ENCODE results near the gene H1-8. TPM values are rescaled to one million over a fixed set of nuclear protein-coding genes. Genes with fewer than 3 reads are reported as not detected.

H1-8 gene
- total RNA-seq, 1 experiment from 2014 or later = not detected

- Histone ChIP-seq H3K27me3 (ENCODE audit: insufficient read depth, low read length) (no peaks in the 10 kb centered on the region), H3K9me3 (ENCODE audit: control insufficient read depth in 1 of 2, insufficient read depth in 1 of 2, low read depth in 1 of 2, low read length in 2 of 2) (no peaks in the 10 kb centered on the region), H3K79me2 (ENCODE audit: insufficient read depth, low read length) (no peaks in the 10 kb centered on the region), H3K4me2 (ENCODE audit: low read length) (no peak overlapping the region), H3K27ac (ENCODE audit: low read depth, low read length) (no peak overlapping the region), H3K9ac (ENCODE audit: low read length) (no peak overlapping the region), H3K36me3 (ENCODE audit: control insufficient read depth in 1 of 2, insufficient read depth in 2 of 2, low read length in 2 of 2) (no peaks in the 10 kb centered on the region; a peak in 1 of 4 replicates), H3K4me3 (replicated peaks in 1 of 2; ENCODE audit: low read depth in 1 of 2, low read length in 2 of 2) (no peak overlapping the region), H3K4me1 (ENCODE audit: control insufficient read depth in 1 of 2, insufficient read depth in 2 of 2, low read length in 2 of 2) (no peaks in the 10 kb centered on the region), H3K9me2 (ENCODE audit: insufficient read depth) (no peaks in the 10 kb centered on the region), H2AFZ (ENCODE audit: low read depth, low read length, poor library complexity, severe bottlenecking) (no peak overlapping the region), H4K20me1 (ENCODE audit: insufficient read depth) (no peaks in the 10 kb centered on the region)
- ChIA-PET CTCF (no interaction called here), RAD21 (ENCODE audit: low non-redundant PET in 1 of 2, low total read pairs in 2 of 2, uncharacterized antibody in 2 of 2, unreplicated experiment in 2 of 2) (no interaction called here), POLR2A (no interaction called here)
- ATAC-seq = no peak
- DNase-seq (ENCODE audit: low read depth, low spot score) = no peak
- no TSS peak for BruUV-seq (replicated peaks)
- no peak for TF ChIP-seq CBX3 (IDR thresholded peaks at IDR 0.05; ENCODE audit: low read depth)
- TF ChIP-seq CEBPB (IDR thresholded peaks at IDR 0.05; ENCODE audit: low read depth) = no peak
- no peak for TF ChIP-seq FOSL1 (IDR thresholded peaks at IDR 0.05; ENCODE audit: low read depth)
- TF ChIP-seq EGR1 (IDR thresholded peaks at IDR 0.05; ENCODE audit: low read depth) = no peak
- TF ChIP-seq SRF (IDR thresholded peaks at IDR 0.05; ENCODE audit: low read depth) = no peak
- no peak for TF ChIP-seq JUND (IDR thresholded peaks at IDR 0.05)
- TF ChIP-seq SP1 (IDR thresholded peaks at IDR 0.05; ENCODE audit: low read depth) = no peak
- TF ChIP-seq ATF3 (IDR thresholded peaks at IDR 0.05) = no peak
- TF ChIP-seq CTCF (IDR thresholded peaks at IDR 0.05 in 2 of 3, conservative IDR thresholded peaks at IDR 0.05 in 1 of 3; ENCODE audit: borderline replicate concordance in 1 of 3, insufficient read depth in 1 of 3, low read depth in 2 of 3, low read length in 2 of 3) = no peak
- TF ChIP-seq SIN3A (IDR thresholded peaks at IDR 0.05; ENCODE audit: low read depth) = no peak
- no peak for TF ChIP-seq POLR2A (IDR thresholded peaks at IDR 0.05; ENCODE audit: borderline replicate concordance, extremely low read depth, insufficient read depth, insufficient read length)
- intact Hi-C loops (cut with micrococcal nuclease) = no loop called here
Observed at GRCh38 chr3:129558081-129558771, 15.3 kb downstream of the H1-8 start.
